HepG2 (cell line): ENCODE results near the gene TMC8. TPM values are rescaled to one million over a fixed set of nuclear protein-coding genes. Genes with fewer than 3 reads are reported as not detected.

ENCODE experiments used
- ARID3A ChIP-seq: IDR thresholded peaks from 2 replicates; pipeline ENCODE4 v1.6.1; 2012; ENCODE audit warnings: low read depth, low read length, improper control_type of control experiment
- BRD4 ChIP-seq: sonication (generic); formaldehyde crosslinking; IDR thresholded peaks from 2 replicates; pipeline ENCODE4 v1.4.0; 2020; ENCODE audit warnings: missing genetic modification reagents
- HMGXB3 ChIP-seq: sonication (generic); formaldehyde crosslinking; IDR thresholded peaks from 2 replicates; pipeline ENCODE4 v1.4.0; 2020; ENCODE audit warnings: missing genetic modification reagents, borderline replicate concordance
- JUN ChIP-seq: sonication (generic); formaldehyde crosslinking; IDR thresholded peaks from 2 replicates; pipeline ENCODE4 v1.4.0; 2020; ENCODE audit warnings: mild to moderate bottlenecking, missing genetic modification reagents
- LBX2 ChIP-seq: sonication (generic); formaldehyde crosslinking; IDR thresholded peaks from 2 replicates; pipeline ENCODE4 v1.5.0; 2020; ENCODE audit warnings: missing genetic modification reagents, mild to moderate bottlenecking, borderline replicate concordance
- MYC ChIP-seq: sonication (generic); formaldehyde crosslinking; IDR thresholded peaks from 2 replicates; pipeline ENCODE4 v1.9.0; 2021; ENCODE audit warnings: missing genetic modification reagents, borderline replicate concordance
- NR2C2 ChIP-seq: sonication (generic); formaldehyde crosslinking; IDR thresholded peaks from 2 replicates; pipeline ENCODE4 v1.4.0; 2020; ENCODE audit warnings: missing genetic modification reagents, mild to moderate bottlenecking, moderate library complexity, borderline replicate concordance
- PHF5A ChIP-seq: IDR thresholded peaks from one replicate; pipeline ENCODE4 v1.6.1; 2018; ENCODE audit warnings: low read depth, missing genetic modification reagents; ENCODE audit not compliant: unreplicated experiment
- REXO4 ChIP-seq: sonication (generic); formaldehyde crosslinking; IDR thresholded peaks from 2 replicates; pipeline ENCODE4 v1.8.0; 2022; ENCODE audit warnings: missing genetic modification reagents, mild to moderate bottlenecking, borderline replicate concordance
- ZKSCAN5 ChIP-seq: sonication (generic); formaldehyde crosslinking; IDR thresholded peaks from 2 replicates; pipeline ENCODE4 v1.5.1; 2020; ENCODE audit warnings: mild to moderate bottlenecking, missing genetic modification reagents
- ZNF160 ChIP-seq: sonication (generic); formaldehyde crosslinking; IDR thresholded peaks from 2 replicates; pipeline ENCODE4 v1.8.0; 2022; ENCODE audit warnings: mild to moderate bottlenecking, inconsistent platforms, missing genetic modification reagents
- ZNF510 ChIP-seq: sonication (generic); formaldehyde crosslinking; IDR thresholded peaks from 2 replicates; pipeline ENCODE4 v1.4.0; 2020; ENCODE audit warnings: low read depth, mild to moderate bottlenecking, missing genetic modification reagents
- ZNF598 ChIP-seq: sonication (generic); formaldehyde crosslinking; IDR thresholded peaks from 2 replicates; pipeline ENCODE4 v1.5.1; 2020; ENCODE audit warnings: mild to moderate bottlenecking, missing genetic modification reagents, borderline replicate concordance
- ZSCAN9 ChIP-seq: IDR thresholded peaks from 2 replicates; pipeline ENCODE4 v1.6.1; 2016; ENCODE audit warnings: borderline replicate concordance
- polyA plus RNA-seq, 8 experiments: library from polyadenylated mRNA; depleted of rRNA in 3 of 8; stranded (reverse) in 7 of 8; unstranded in 1 of 8; fragments of >200 nt; fragmentation: Illumina TruSeq in 4 of 8; extraction: Trizol in 4 of 8; gene quantifications; 2 replicates each; pipeline versions ENCODE4 v1.2.1 to v1.2.3, GENCODE V29; 2011 to 2016; ENCODE audit warnings: low read depth in 4 of 8, missing spikeins in 1 of 8, mixed read lengths in 1 of 8; ENCODE audit not compliant: insufficient read depth in 1 of 8
- total RNA-seq, 5 experiments: library from RNA; depleted of rRNA; stranded (reverse); fragments of >200 nt; fragmentation: Illumina TruSeq; extraction: Trizol; gene quantifications; 2 replicates each; pipeline ENCODE4 v1.2.3, GENCODE V29; 2016; ENCODE audit warnings: low read depth in 1 of 5
- TF ChIP-seq, protein P1 (sequence below), 2 experiments: sonication (generic) in 1 of 2; formaldehyde crosslinking in 1 of 2; IDR thresholded peaks; 2 replicates each; pipeline versions ENCODE4 v1.5.1 to v1.6.1; 2011 to 2020; ENCODE audit warnings: borderline replicate concordance in 1 of 2, low read depth in 1 of 2, low read length in 1 of 2, mild to moderate bottlenecking in 1 of 2, missing genetic modification reagents in 1 of 2, moderate library complexity in 1 of 2
- TF ChIP-seq, protein P2 (sequence below): sonication (generic); formaldehyde crosslinking; IDR thresholded peaks from 2 replicates; pipeline ENCODE4 v1.4.0; 2020; ENCODE audit warnings: low read depth, mild to moderate bottlenecking, missing genetic modification reagents

Gene TMC8
- total and polyA plus RNA-seq, 2 of the 13 experiments (the other 11 are each of a cell fraction or from before 2014, with no cell fraction given): 0.53 to 7.8 TPM

GRCh38 chr17:78186692-78187595, 56.4 kb downstream of the TMC8 start, which contains the start of the genes AFMID and TK1 (continued):
- TF ChIP-seq, protein P1, sequence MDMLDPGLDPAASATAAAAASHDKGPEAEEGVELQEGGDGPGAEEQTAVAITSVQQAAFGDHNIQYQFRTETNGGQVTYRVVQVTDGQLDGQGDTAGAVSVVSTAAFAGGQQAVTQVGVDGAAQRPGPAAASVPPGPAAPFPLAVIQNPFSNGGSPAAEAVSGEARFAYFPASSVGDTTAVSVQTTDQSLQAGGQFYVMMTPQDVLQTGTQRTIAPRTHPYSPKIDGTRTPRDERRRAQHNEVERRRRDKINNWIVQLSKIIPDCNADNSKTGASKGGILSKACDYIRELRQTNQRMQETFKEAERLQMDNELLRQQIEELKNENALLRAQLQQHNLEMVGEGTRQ (IDR thresholded peaks at IDR 0.05; ENCODE audit: low read depth, low read length): no peak
- TF ChIP-seq, protein P1 (CRISPR knock-in tag; IDR thresholded peaks at IDR 0.05; ENCODE audit: borderline replicate concordance): no peak
- TF ChIP-seq ARID3A (peak; percentile 66; the same call in 1 of the 2 replicates), BRD4 (CRISPR knock-in tag) (peak; percentile 66; the same call in 1 of the 2 replicates), ZNF510 (CRISPR knock-in tag) (peak; percentile 95; the same call in 1 of the 2 replicates), JUN (CRISPR knock-in tag) (peak; percentile 28; the same call in 1 of the 2 replicates), HMGXB3 (CRISPR knock-in tag) (peak; percentile 74), REXO4 (CRISPR knock-in tag) (no peak), NR2C2 (CRISPR knock-in tag) (peak; percentile 40; the same call in 1 of the 2 replicates), PHF5A (peak; percentile 70), ZKSCAN5 (CRISPR knock-in tag) (no peak), MYC (CRISPR knock-in tag) (peak; percentile 94), ZNF160 (peak; percentile 98), ZSCAN9 (CRISPR knock-in tag) (no peak), ZNF598 (CRISPR knock-in tag) (0 out of 2 replicates have a peak, but pooled peaks have one; percentile 28), LBX2 (CRISPR knock-in tag) (0 out of 2 replicates have a peak, but pooled peaks have one; percentile 33)
- TF ChIP-seq, protein P2, sequence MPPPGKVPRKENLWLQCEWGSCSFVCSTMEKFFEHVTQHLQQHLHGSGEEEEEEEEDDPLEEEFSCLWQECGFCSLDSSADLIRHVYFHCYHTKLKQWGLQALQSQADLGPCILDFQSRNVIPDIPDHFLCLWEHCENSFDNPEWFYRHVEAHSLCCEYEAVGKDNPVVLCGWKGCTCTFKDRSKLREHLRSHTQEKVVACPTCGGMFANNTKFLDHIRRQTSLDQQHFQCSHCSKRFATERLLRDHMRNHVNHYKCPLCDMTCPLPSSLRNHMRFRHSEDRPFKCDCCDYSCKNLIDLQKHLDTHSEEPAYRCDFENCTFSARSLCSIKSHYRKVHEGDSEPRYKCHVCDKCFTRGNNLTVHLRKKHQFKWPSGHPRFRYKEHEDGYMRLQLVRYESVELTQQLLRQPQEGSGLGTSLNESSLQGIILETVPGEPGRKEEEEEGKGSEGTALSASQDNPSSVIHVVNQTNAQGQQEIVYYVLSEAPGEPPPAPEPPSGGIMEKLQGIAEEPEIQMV (CRISPR knock-in tag): no peak
